Measurements from ENCODE around the gene CBFA2T3.

GRCh38 chr16:88961011-88961410, 16.0 kb downstream of the CBFA2T3 start:
- TF ChIP-seq CTCF (IDR thresholded peaks at IDR 0.05 in 4 of 5, conservative IDR thresholded peaks at IDR 0.05 in 1 of 5), result no peak
- TF ChIP-seq POLR2A (IDR thresholded peaks at IDR 0.05), result no peak
